CD14-positive monocyte (primary cell): Measurements from ENCODE around the gene FAM162A. TPM values are rescaled to one million over a fixed set of nuclear protein-coding genes. Genes with fewer than 3 reads are reported as not detected.
"Not testable (repeated sequence)": the region's sequence is repeated elsewhere in the genome, so short reads cannot be mapped to it uniquely, and the experiment has no call there.

Experiments used
- DNase-seq, 3 donors: peaks; one replicate each; pipeline ENCODE4 v3.0.0-alpha.2; 2011 to 2022
- H2AFZ ChIP-seq: 2 replicates; pipeline ENCODE4 v1.6.0; 2012; ENCODE audit warnings: mild to moderate bottlenecking, low read depth, low read length, inconsistent platforms; ENCODE audit not compliant: insufficient read depth, poor library complexity, severe bottlenecking
- H3K27ac ChIP-seq, 2 donors: 1 replicate in 1 of 2; 2 replicates in 1 of 2; pipeline ENCODE4 v1.5.1; 2012 to 2013; ENCODE audit warnings: low read length in 2 of 2, control low read depth in 1 of 2, inconsistent platforms in 1 of 2, low read depth in 1 of 2, mild to moderate bottlenecking in 1 of 2
- H3K27me3 ChIP-seq, 2 donors: one replicate each; pipeline versions ENCODE4 v1.6.0 to v1.6.1; 2011 to 2013; ENCODE audit warnings: low read length in 2 of 2; ENCODE audit not compliant: control insufficient read depth in 2 of 2, insufficient read depth in 2 of 2
- H3K36me3 ChIP-seq, 2 donors: replicated peaks in 1 of 2; 1 replicate in 1 of 2; 2 replicates in 1 of 2; pipeline versions ENCODE4 v1.5.1 to v1.6.1; 2012 to 2013; ENCODE audit warnings: low read length in 2 of 2, control low read depth in 1 of 2, inconsistent platforms in 1 of 2, mild to moderate bottlenecking in 1 of 2; ENCODE audit not compliant: insufficient read depth in 2 of 2, control insufficient read depth in 1 of 2
- H3K4me1 ChIP-seq, 2 donors: 1 replicate in 1 of 2; 2 replicates in 1 of 2; pipeline versions ENCODE4 v1.5.1 to v1.6.1; 2012 to 2013; ENCODE audit warnings: low read length in 2 of 2, control low read depth in 1 of 2, inconsistent platforms in 1 of 2, mild to moderate bottlenecking in 1 of 2, moderate library complexity in 1 of 2; ENCODE audit not compliant: insufficient read depth in 2 of 2, control insufficient read depth in 1 of 2
- H3K4me2 ChIP-seq: replicated peaks from 2 replicates; pipeline ENCODE3; 2012; ENCODE audit warnings: low read length, moderate library complexity, mild to moderate bottlenecking; ENCODE audit not compliant: poor library complexity, severe bottlenecking; ENCODE audit errors: extremely low read depth
- H3K4me3 ChIP-seq, 3 experiments: fragments of 200-600 bp in 1 of 3; sonication (generic) in 1 of 3; replicated peaks in 1 of 3; 1 replicate in 2 of 3; 2 replicates in 1 of 3; pipeline ENCODE4 v1.5.1; 2011 to 2013; ENCODE audit warnings: low read length in 3 of 3, mild to moderate bottlenecking in 3 of 3, control low read depth in 2 of 3, low read depth in 2 of 3, inconsistent platforms in 1 of 3, moderate library complexity in 1 of 3
- H3K79me2 ChIP-seq: 2 replicates; pipeline ENCODE4 v1.6.0; 2012; ENCODE audit warnings: mild to moderate bottlenecking, control low read depth, inconsistent platforms, low read length, moderate library complexity; ENCODE audit not compliant: insufficient read depth
- H3K9ac ChIP-seq: 2 replicates; pipeline ENCODE4 v1.6.0; 2017; ENCODE audit warnings: low read length, mild to moderate bottlenecking; ENCODE audit not compliant: insufficient read depth, poor library complexity, severe bottlenecking
- H3K9me3 ChIP-seq, 2 donors: replicated peaks in 1 of 2; 1 replicate in 1 of 2; 2 replicates in 1 of 2; pipeline versions ENCODE4 v1.5.1 to v1.6.1; 2012 to 2013; ENCODE audit warnings: low read length in 2 of 2, control low read depth in 1 of 2; ENCODE audit not compliant: control insufficient read depth in 1 of 2, insufficient read depth in 1 of 2
- H4K20me1 ChIP-seq: 2 replicates; pipeline ENCODE4 v1.6.0; 2012; ENCODE audit warnings: mild to moderate bottlenecking, low read length, control low read depth, moderate library complexity; ENCODE audit not compliant: insufficient read depth
- H3K27ac Mint-ChIP-seq, 7 donors: one replicate each; pipeline ENCODE4 v1.8.0; 2020; ENCODE audit warnings: mild to moderate bottlenecking in 7 of 7, mixed read lengths in 7 of 7, moderate library complexity in 6 of 7, inconsistent platforms in 2 of 7
- H3K27me3 Mint-ChIP-seq, 3 donors: one replicate each; pipeline ENCODE4 v1.8.0; 2021 to 2022; ENCODE audit warnings: low read depth in 3 of 3, mild to moderate bottlenecking in 3 of 3, mixed read lengths in 3 of 3, moderate library complexity in 3 of 3, inconsistent platforms in 1 of 3
- H3K36me3 Mint-ChIP-seq, 2 donors: one replicate each; pipeline ENCODE4 v1.8.0; 2020; ENCODE audit warnings: mixed read lengths in 2 of 2, inconsistent platforms in 1 of 2, mild to moderate bottlenecking in 1 of 2
- H3K4me1 Mint-ChIP-seq: one replicate; pipeline ENCODE4 v1.8.0; 2020; ENCODE audit warnings: mild to moderate bottlenecking, mixed read lengths
- H3K4me3 Mint-ChIP-seq, 2 donors: one replicate each; pipeline ENCODE4 v1.8.0; 2020; ENCODE audit warnings: mild to moderate bottlenecking in 2 of 2, mixed read lengths in 2 of 2, moderate library complexity in 1 of 2
- H3K9me3 Mint-ChIP-seq, 7 donors: one replicate each; pipeline ENCODE4 v1.8.0; 2020 to 2022; ENCODE audit warnings: mixed read lengths in 7 of 7, mild to moderate bottlenecking in 6 of 7, moderate library complexity in 6 of 7, inconsistent platforms in 2 of 7
- CTCF ChIP-seq: fragments of 200-600 bp; IDR thresholded peaks from one replicate; pipeline ENCODE4 v1.8.0; 2022; ENCODE audit warnings: antibody characterized with exemption, mild to moderate bottlenecking
- WGBS: methylation state at CpG from one replicate; pipeline ENCODE4 v1.1.5; 2013; ENCODE audit warnings: missing lambda C conversion rate; ENCODE audit not compliant: insufficient coverage; 5-methylcytosine and 5-hydroxymethylcytosine counted together
- intact Hi-C, 2 donors: fragments of 100-400 bp; cut with micrococcal nuclease; formaldehyde crosslinking; loops; one replicate each; pipeline versions ENCODE4 v1.15.0 to v1.15.1; 2023
- polyA plus RNA-seq, 3 donors: library from polyadenylated mRNA; depleted of rRNA in 1 of 3; unstranded in 2 of 3; stranded (reverse) in 1 of 3; fragments of 300-500 nt in 2 of 3; fragments of >200 nt in 1 of 3; fragmentation: Illumina TruSeq in 2 of 3; gene quantifications; 1 replicate in 2 of 3; 2 replicates in 1 of 3; pipeline ENCODE4 v1.2.3, GENCODE V29; 2012 to 2021

FAM162A gene
- polyA plus RNA-seq, 3 donors = 6.8 to 28.5 (median 24.2) TPM

GRCh38 chr3:122444491-122444887, 60.5 kb downstream of the FAM162A start:
- H3K27me3 Mint-ChIP-seq, H3K4me1 ChIP-seq, H3K4me3 ChIP-seq, H3K4me3 Mint-ChIP-seq, H3K4me2 ChIP-seq, H3K27ac Mint-ChIP-seq, H4K20me1 ChIP-seq, H3K9ac ChIP-seq, H3K79me2 ChIP-seq, H3K27me3 ChIP-seq, H3K27ac ChIP-seq, H2AFZ ChIP-seq, intact Hi-C loops, DNase-seq, H3K4me1 Mint-ChIP-seq: not testable (repeated sequence)
- H3K36me3 Mint-ChIP-seq = peaks cover 93 to 98% of the 10 kb centered on the region in 2 donors
- peaks cover 58 to 83% of the 10 kb centered on the region in 2 donors for H3K36me3 ChIP-seq
- peaks cover 2 to 16% (median 10%) of the 10 kb centered on the region in 7 donors for H3K9me3 Mint-ChIP-seq
- 96% methylated on average over 4 of the region's 5 CpGs for WGBS
- peaks cover 9 to 10% of the 10 kb centered on the region in 2 donors for H3K9me3 ChIP-seq

GRCh38 chr3:122448218-122448617, 64.2 kb downstream of the FAM162A start:
- H3K79me2 ChIP-seq, H4K20me1 ChIP-seq, H3K27ac ChIP-seq, DNase-seq, H3K9ac ChIP-seq, H3K27ac Mint-ChIP-seq, H3K4me2 ChIP-seq, intact Hi-C loops, H2AFZ ChIP-seq, H3K4me1 ChIP-seq, H3K4me3 ChIP-seq, H3K4me1 Mint-ChIP-seq, H3K4me3 Mint-ChIP-seq, H3K27me3 Mint-ChIP-seq, H3K27me3 ChIP-seq: not testable (repeated sequence)
- Histone ChIP-seq H3K36me3 (peaks cover 53 to 82% of the 10 kb centered on the region in 2 donors), H3K9me3 (peaks cover 9 to 10% of the 10 kb centered on the region in 2 donors)
- no CpG with 5 or more reads among the region's 6 CpGs for WGBS
- H3K9me3 Mint-ChIP-seq = peaks cover 2 to 16% (median 10%) of the 10 kb centered on the region in 7 donors
- peaks cover 86 to 97% of the 10 kb centered on the region in 2 donors for H3K36me3 Mint-ChIP-seq

GRCh38 chr3:122451371-122451770, 67.4 kb downstream of the FAM162A start:
- no peak for DNase-seq
- no peaks in the 10 kb centered on the region for H3K27me3 ChIP-seq
- no peak overlapping the region for H3K4me2 ChIP-seq
- no CpG with 5 or more reads among the region's 3 CpGs for WGBS
- H3K4me1 ChIP-seq = no peaks in the 10 kb centered on the region
- Mint-ChIP-seq H3K27ac (no peak overlapping the region), H3K27me3 (no peaks in the 10 kb centered on the region), H3K4me3 (no peak overlapping the region), H3K4me1 (peaks cover 8% of the 10 kb centered on the region), H3K9me3 (peaks cover 0 to 3% (median 2%) of the 10 kb centered on the region in 7 donors), H3K36me3 (peaks cover 78 to 95% of the 10 kb centered on the region in 2 donors)
- H2AFZ ChIP-seq = no peak overlapping the region
- intact Hi-C loops = loop anchor here in 1 of 2 donors (10.0 kb wide), 1 partner anchor 233 kb away; the partner anchor contains the start of gene PARP14
- no peaks in the 10 kb centered on the region for H3K9me3 ChIP-seq
- no peaks in the 10 kb centered on the region for H4K20me1 ChIP-seq
- H3K79me2 ChIP-seq = no peaks in the 10 kb centered on the region
- TF ChIP-seq CTCF = no peak
- H3K27ac ChIP-seq = no peak overlapping the region
- peaks cover 56 to 84% of the 10 kb centered on the region in 2 donors for H3K36me3 ChIP-seq
- no peak overlapping the region for H3K4me3 ChIP-seq
- H3K9ac ChIP-seq = no peak overlapping the region
